Uterus (tissue), 2 donors: Measurements from ENCODE around the gene SH3BP5.

Source experiments
- CTCF ChIP-seq, 4 experiments: fragments of 200-600 bp in 2 of 4; fragments of 450-650 bp in 2 of 4; sonication (generic) in 2 of 4; IDR thresholded peaks; one replicate each; pipeline ENCODE4 v1.5.1; 2016 to 2019; ENCODE audit warnings: antibody characterized with exemption in 4 of 4, mild to moderate bottlenecking in 2 of 4, moderate library complexity in 1 of 4
- POLR2A ChIP-seq, 2 donors: fragments of 450-650 bp; IDR thresholded peaks; one replicate each; pipeline ENCODE4 v1.6.1; 2016; ENCODE audit warnings: antibody characterized with exemption in 2 of 2, mild to moderate bottlenecking in 1 of 2, moderate library complexity in 1 of 2

DNA sequence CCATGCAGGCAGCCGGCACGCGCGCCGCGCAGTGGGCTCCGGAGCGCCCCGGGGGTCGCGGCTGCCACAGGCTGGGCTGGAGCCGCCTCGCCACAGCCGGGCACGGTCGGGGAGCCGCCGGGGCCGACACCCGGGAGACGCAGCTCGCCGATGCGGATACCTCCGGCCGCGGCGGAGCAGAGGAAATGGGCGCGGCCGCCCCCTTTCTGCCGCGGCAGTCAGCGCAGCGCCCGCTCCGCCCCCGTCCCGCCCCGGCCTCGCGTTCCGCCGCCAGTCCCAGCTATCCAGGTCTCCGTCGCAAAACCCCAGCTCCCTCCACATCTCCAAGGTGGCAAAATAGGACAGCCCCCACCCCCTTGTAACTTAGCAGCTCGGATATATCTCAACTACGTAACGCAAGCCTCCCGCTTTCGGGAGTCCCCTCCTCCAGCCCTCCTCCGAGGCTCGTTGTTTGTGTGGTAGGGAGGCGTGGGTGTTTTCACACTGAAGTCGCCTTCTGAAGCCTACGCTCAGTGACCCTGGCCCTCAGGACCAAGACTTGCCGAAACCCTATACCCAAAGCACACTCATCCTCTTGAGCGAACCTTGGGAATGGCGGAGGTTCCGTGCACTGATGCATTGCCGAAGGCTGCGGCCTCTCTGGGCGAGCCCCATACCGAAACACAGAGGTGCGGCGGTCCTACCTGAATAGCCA, at the start of gene SH3BP5:
- TF ChIP-seq CTCF (IDR thresholded peaks at IDR 0.05) (peak; percentile 75 to 96 (median 91)), POLR2A (IDR thresholded peaks at IDR 0.05) (peak in 1 of 2 donors; percentile 90)
